ENCODE results near the gene OPTC. TPM values are rescaled to one million over a fixed set of nuclear protein-coding genes. Genes with fewer than 3 reads are reported as not detected.

Gene OPTC
- total and polyA plus RNA-seq, 5 experiments from 2014 or later = not detected

- no peaks in the 10 kb centered on the region for H3K9me3 Mint-ChIP-seq
- H3K27ac Mint-ChIP-seq = no peak overlapping the region
- H3K27me3 Mint-ChIP-seq = peaks cover 0 to 1% (median 0%) of the 10 kb centered on the region in 5 donors
- ATAC-seq (no peak), DNase-seq (no peak)
- H3K4me1 Mint-ChIP-seq = peaks cover 0 to 2% (median 0%) of the 10 kb centered on the region in 4 donors
- POLR2A ChIA-PET = no interaction called here
- H3K36me3 Mint-ChIP-seq = no peaks in the 10 kb centered on the region
- H3K4me3 Mint-ChIP-seq = no peak overlapping the region
Measured at GRCh38 chr1:203523667-203524066, 29.7 kb downstream of the OPTC start.

- Mint-ChIP-seq H3K27me3 (peaks cover 0 to 1% (median 0%) of the 10 kb centered on the region in 5 donors), H3K36me3 (no peaks in the 10 kb centered on the region), H3K4me3 (no peak overlapping the region), H3K9me3 (no peaks in the 10 kb centered on the region), H3K4me1 (peaks cover 0 to 2% (median 0%) of the 10 kb centered on the region in 4 donors), H3K27ac (peak overlapping the region in 1 of 10 donors; percentile 0)
- POLR2A ChIA-PET = no interaction called here
- ATAC-seq = no peak
- DNase-seq = no peak
Measured at GRCh38 chr1:203524152-203524551, 30.2 kb downstream of the OPTC start.

GRCh38 chr1:203524824-203525223, 30.9 kb downstream of the OPTC start:
- Mint-ChIP-seq H3K27ac (peak overlapping the region in 1 of 10 donors; percentile 30), H3K4me1 (peaks cover 2 to 5% (median 4%) of the 10 kb centered on the region in 4 donors), H3K27me3 (peaks cover 0 to 1% (median 0%) of the 10 kb centered on the region in 5 donors), H3K4me3 (no peak overlapping the region), H3K9me3 (no peaks in the 10 kb centered on the region), H3K36me3 (no peaks in the 10 kb centered on the region)
- POLR2A ChIA-PET = no interaction called here
- ATAC-seq = no peak
- no peak for DNase-seq

- H3K4me3 Mint-ChIP-seq = no peak overlapping the region
- DNase-seq (no peak), ATAC-seq (no peak)
- POLR2A ChIA-PET = no interaction called here
- H3K36me3 Mint-ChIP-seq = no peaks in the 10 kb centered on the region
- H3K9me3 Mint-ChIP-seq = no peaks in the 10 kb centered on the region
- H3K27ac Mint-ChIP-seq = no peak overlapping the region
- H3K4me1 Mint-ChIP-seq = peaks cover 2 to 6% (median 4%) of the 10 kb centered on the region in 4 donors
- peaks cover 0 to 1% (median 0%) of the 10 kb centered on the region in 5 donors for H3K27me3 Mint-ChIP-seq
Measured at GRCh38 chr1:203525685-203526084, 31.7 kb downstream of the OPTC start.

GRCh38 chr1:203526130-203526529, 32.2 kb downstream of the OPTC start:
- POLR2A ChIA-PET = no interaction called here
- Mint-ChIP-seq H3K4me1 (peaks cover 2 to 6% (median 5%) of the 10 kb centered on the region in 4 donors), H3K9me3 (no peaks in the 10 kb centered on the region), H3K36me3 (no peaks in the 10 kb centered on the region), H3K27ac (peak overlapping the region in 1 of 10 donors; percentile 56), H3K27me3 (peaks cover 0 to 1% (median 0%) of the 10 kb centered on the region in 5 donors), H3K4me3 (no peak overlapping the region)
- no peak for ATAC-seq
- DNase-seq = no peak

GRCh38 chr1:203526572-203526971, 32.6 kb downstream of the OPTC start:
- H3K4me1 Mint-ChIP-seq = peaks cover 2 to 6% (median 5%) of the 10 kb centered on the region in 4 donors
- ATAC-seq (no peak), DNase-seq (no peak)
- no peaks in the 10 kb centered on the region for H3K36me3 Mint-ChIP-seq
- POLR2A ChIA-PET = no interaction called here
- peak overlapping the region in 1 of 10 donors; percentile 11 for H3K27ac Mint-ChIP-seq
- peaks cover 0 to 1% (median 0%) of the 10 kb centered on the region in 5 donors for H3K27me3 Mint-ChIP-seq
- no peak overlapping the region for H3K4me3 Mint-ChIP-seq
- no peaks in the 10 kb centered on the region for H3K9me3 Mint-ChIP-seq

GRCh38 chr1:203527013-203527412, 33.1 kb downstream of the OPTC start:
- Mint-ChIP-seq H3K27me3 (peaks cover 0 to 1% (median 0%) of the 10 kb centered on the region in 5 donors), H3K4me3 (peak overlapping the region in 1 of 10 donors; percentile 42), H3K9me3 (no peaks in the 10 kb centered on the region), H3K4me1 (peaks cover 2 to 6% (median 6%) of the 10 kb centered on the region in 4 donors), H3K36me3 (no peaks in the 10 kb centered on the region), H3K27ac (peak overlapping the region in 2 of 10 donors; percentile 11 to 31)
- ATAC-seq (no peak), DNase-seq (no peak)
- POLR2A ChIA-PET = no interaction called here

- H3K36me3 Mint-ChIP-seq = no peaks in the 10 kb centered on the region
- H3K4me1 Mint-ChIP-seq = peaks cover 2 to 7% (median 6%) of the 10 kb centered on the region in 4 donors
- no peaks in the 10 kb centered on the region for H3K9me3 Mint-ChIP-seq
- POLR2A ChIA-PET = interaction anchor here (0.6 kb wide), 1 partner anchor 260 kb away, joined by 3 read pairs; no protein-coding TSS in a partner anchor
- peak overlapping the region in 1 of 10 donors; percentile 84 for H3K27ac Mint-ChIP-seq
- ATAC-seq (no peak), DNase-seq (no peak)
- no peaks in the 10 kb centered on the region for H3K27me3 Mint-ChIP-seq
- no peak overlapping the region for H3K4me3 Mint-ChIP-seq
Measured at GRCh38 chr1:203528063-203528462, 34.1 kb downstream of the OPTC start.

- H3K27ac Mint-ChIP-seq = peak overlapping the region in 2 of 10 donors; percentile 27 to 84
- POLR2A ChIA-PET = no interaction called here
- peaks cover 2 to 7% (median 6%) of the 10 kb centered on the region in 4 donors for H3K4me1 Mint-ChIP-seq
- H3K9me3 Mint-ChIP-seq = no peaks in the 10 kb centered on the region
- peak overlapping the region in 1 of 10 donors; percentile 15 for H3K4me3 Mint-ChIP-seq
- no peaks in the 10 kb centered on the region for H3K36me3 Mint-ChIP-seq
- no peak for DNase-seq
- H3K27me3 Mint-ChIP-seq = no peaks in the 10 kb centered on the region
- no peak for ATAC-seq
Measured at GRCh38 chr1:203528976-203529835, 35.3 kb downstream of the OPTC start.

- Mint-ChIP-seq H3K4me3 (no peak overlapping the region), H3K36me3 (no peaks in the 10 kb centered on the region), H3K4me1 (peaks cover 2 to 7% (median 6%) of the 10 kb centered on the region in 4 donors), H3K9me3 (no peaks in the 10 kb centered on the region), H3K27ac (peak overlapping the region in 1 of 10 donors; percentile 34), H3K27me3 (peaks cover 0 to 1% (median 0%) of the 10 kb centered on the region in 5 donors)
- DNase-seq (no peak), ATAC-seq (no peak)
- POLR2A ChIA-PET = no interaction called here
Measured at GRCh38 chr1:203531063-203531462, 37.1 kb downstream of the OPTC start.

- peaks cover 2 to 7% (median 6%) of the 10 kb centered on the region in 4 donors for H3K4me1 Mint-ChIP-seq
- ATAC-seq (no peak), DNase-seq (no peak)
- no peak overlapping the region for H3K27ac Mint-ChIP-seq
- POLR2A ChIA-PET = no interaction called here
- peaks cover 0 to 1% (median 0%) of the 10 kb centered on the region in 5 donors for H3K27me3 Mint-ChIP-seq
- no peaks in the 10 kb centered on the region for H3K9me3 Mint-ChIP-seq
- no peak overlapping the region for H3K4me3 Mint-ChIP-seq
- no peaks in the 10 kb centered on the region for H3K36me3 Mint-ChIP-seq
Measured at GRCh38 chr1:203534012-203534411, 40.1 kb downstream of the OPTC start.

GRCh38 chr1:203534526-203534925, 40.6 kb downstream of the OPTC start:
- no peak for ATAC-seq
- H3K36me3 Mint-ChIP-seq = no peaks in the 10 kb centered on the region
- POLR2A ChIA-PET = no interaction called here
- DNase-seq = no peak
- no peaks in the 10 kb centered on the region for H3K9me3 Mint-ChIP-seq
- no peak overlapping the region for H3K27ac Mint-ChIP-seq
- H3K4me3 Mint-ChIP-seq = no peak overlapping the region
- peaks cover under 1 to 5% (median 4%) of the 10 kb centered on the region in 4 donors for H3K4me1 Mint-ChIP-seq
- H3K27me3 Mint-ChIP-seq = peaks cover 0 to 1% (median 0%) of the 10 kb centered on the region in 5 donors

- Mint-ChIP-seq H3K27me3 (peaks cover 0 to 1% (median 0%) of the 10 kb centered on the region in 5 donors), H3K4me1 (peaks cover 0 to 2% (median 0%) of the 10 kb centered on the region in 4 donors), H3K36me3 (no peaks in the 10 kb centered on the region), H3K9me3 (no peaks in the 10 kb centered on the region), H3K4me3 (no peak overlapping the region), H3K27ac (no peak overlapping the region)
- ATAC-seq (no peak), DNase-seq (no peak)
- POLR2A ChIA-PET = no interaction called here
Measured at GRCh38 chr1:203536575-203536974, 42.6 kb downstream of the OPTC start.
